AG04450 (cell line): Measurements from ENCODE around the gene RPP14. TPM values are rescaled to one million over a fixed set of nuclear protein-coding genes. Genes with fewer than 3 reads are reported as not detected.
"Not testable (repeated sequence)": the region's sequence is repeated elsewhere in the genome, so short reads cannot be mapped to it uniquely, and the experiment has no call there.

ENCODE experiments used
- CTCF ChIA-PET: fragments of 300-600, 350-600 bp; formaldehyde crosslinking; extraction: SDS; loops from one replicate; lab custom pipeline; 2022; ENCODE audit warnings: antibody characterized with exemption, inconsistent platforms; lab: Charles Lee
- POLR2A ChIA-PET: fragments of 350-600 bp; formaldehyde crosslinking; extraction: SDS; loops from one replicate; lab custom pipeline; 2021; ENCODE audit warnings: antibody characterized with exemption, inconsistent platforms; lab: Yijun Ruan, JAX
- DNase-seq: peaks from one replicate; pipeline ENCODE4 v3.0.0-alpha.2; 2011; ENCODE audit warnings: low read depth, low spot score
- H3K27ac ChIP-seq: one replicate; pipeline ENCODE4 v1.5.1; 2012; ENCODE audit warnings: low read depth, low read length, control low read depth
- H3K27me3 ChIP-seq: one replicate; pipeline ENCODE4 v1.6.0; 2012; ENCODE audit warnings: low read length; ENCODE audit not compliant: control insufficient read depth, insufficient read depth
- H3K4me3 ChIP-seq: 2 replicates; pipeline ENCODE4 v1.5.1; 2011; ENCODE audit warnings: mild to moderate bottlenecking, low read depth, low read length, control low read depth
- H3K9me3 ChIP-seq: 2 replicates; pipeline ENCODE4 v1.5.1; 2012; ENCODE audit warnings: low read length; ENCODE audit not compliant: control insufficient read depth, insufficient read depth
- CTCF ChIP-seq: IDR thresholded peaks from 2 replicates; pipeline ENCODE4 v1.5.1; 2011; ENCODE audit warnings: low read depth, low read length, control low read depth, inconsistent platforms
- polyA plus RNA-seq: library from polyadenylated mRNA; depleted of rRNA; stranded (reverse); fragments of >200 nt; gene quantifications from 2 replicates; pipeline ENCODE4 v1.2.3, GENCODE V29; 2011

The RPP14 gene
- polyA plus RNA-seq, 1 experiment, result 18.5 TPM

DNA sequence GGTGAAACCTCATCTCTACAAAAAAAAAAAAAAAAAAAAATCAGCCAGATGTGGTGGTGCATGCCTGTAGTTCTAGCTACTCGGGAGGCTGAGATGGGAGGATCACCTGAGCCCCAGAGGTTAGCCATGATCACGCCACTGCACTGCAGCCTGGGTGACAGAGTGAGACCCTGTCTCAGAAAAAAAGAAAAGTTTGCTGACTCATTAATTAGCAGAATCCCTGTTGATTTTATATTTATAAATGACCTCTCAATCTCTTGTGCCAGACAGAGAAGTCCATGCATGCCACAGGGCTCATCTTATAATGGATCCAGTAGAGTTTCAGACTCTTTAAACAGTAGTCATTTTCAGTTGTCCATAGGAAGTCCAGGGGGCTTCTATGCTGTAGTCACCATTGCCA is 35.6 kb upstream of the RPP14 start:
- TF ChIP-seq CTCF, result no peak
- Histone ChIP-seq H3K27me3 (no peaks in the 10 kb centered on the region), H3K4me3 (no peak overlapping the region), H3K27ac (no peak overlapping the region), H3K9me3 (no peaks in the 10 kb centered on the region)
- CTCF ChIA-PET, result interaction anchor here (0.6 to 4.7 kb wide), 4 partner anchors 32 to 93 kb away, joined by 3 to 24 read pairs (median 8); partner anchors contain the start of genes HTD2 and RPP14
- DNase-seq, result no peak
- POLR2A ChIA-PET, result no interaction called here

- no peaks in the 10 kb centered on the region for H3K9me3 ChIP-seq
- ChIA-PET CTCF (interaction anchor here (0.6 to 4.7 kb wide), 4 partner anchors 35 to 209 kb away, joined by 3 to 24 read pairs (median 8); partner anchors contain the start of genes HTD2 and RPP14), POLR2A (interaction anchor here (0.5 kb wide), 1 partner anchor 62 kb away, joined by 3 read pairs; no protein-coding TSS in a partner anchor)
- DNase-seq, result peak; percentile 71
- no peak for TF ChIP-seq CTCF
- H3K4me3 ChIP-seq, result no peak overlapping the region
- no peaks in the 10 kb centered on the region for H3K27me3 ChIP-seq
- no peak overlapping the region for H3K27ac ChIP-seq
Observed at GRCh38 chr3:58271901-58272501, 34.0 kb upstream of the RPP14 start.

DNA sequence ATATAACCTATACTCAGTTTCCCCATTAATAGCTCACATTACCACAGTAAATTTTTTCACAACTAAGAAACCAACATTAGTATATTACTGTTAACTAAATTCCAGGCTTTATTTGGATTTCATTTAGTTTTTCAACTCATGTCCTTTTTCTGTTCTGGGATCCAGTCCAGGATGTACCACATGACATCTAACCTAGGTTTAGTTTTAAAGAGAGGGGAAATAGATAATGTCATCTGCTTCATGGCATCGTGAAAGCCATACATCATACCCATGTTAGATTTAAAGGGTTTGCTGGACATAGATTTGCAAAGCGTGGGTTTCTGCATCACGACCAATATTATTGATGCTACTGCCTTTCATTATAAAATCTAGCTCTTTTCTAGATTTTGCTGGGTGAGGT is 33.2 kb upstream of the RPP14 start:
- CTCF ChIA-PET, result interaction anchor here (2.2 to 4.7 kb wide), 2 partner anchors 34 to 95 kb away, joined by 7 to 24 read pairs; partner anchors contain the start of genes HTD2 and RPP14
- no peaks in the 10 kb centered on the region for H3K27me3 ChIP-seq
- H3K9me3 ChIP-seq, result no peaks in the 10 kb centered on the region
- TF ChIP-seq CTCF, result no peak
- POLR2A ChIA-PET, result no interaction called here
- H3K4me3 ChIP-seq, result no peak overlapping the region
- no peak for DNase-seq
- H3K27ac ChIP-seq, result no peak overlapping the region

GRCh38 chr3:58273362-58273761 is 32.7 kb upstream of the RPP14 start:
- CTCF ChIA-PET, result interaction anchor here (4.7 kb wide), 1 partner anchor 33 kb away, joined by 24 read pairs; the partner anchor contains the start of genes HTD2 and RPP14
- H3K9me3 ChIP-seq, H3K27ac ChIP-seq, H3K4me3 ChIP-seq, H3K27me3 ChIP-seq, DNase-seq, POLR2A ChIA-PET: not testable (repeated sequence)

GRCh38 chr3:58274027-58274614 is 31.9 kb upstream of the RPP14 start:
- TF ChIP-seq CTCF, result no peak
- ChIA-PET POLR2A (no interaction called here), CTCF (no interaction called here)
- no peak for DNase-seq
- no peak overlapping the region for H3K4me3 ChIP-seq
- no peaks in the 10 kb centered on the region for H3K9me3 ChIP-seq
- H3K27me3 ChIP-seq, result no peaks in the 10 kb centered on the region
- H3K27ac ChIP-seq, result no peak overlapping the region
